ENCODE results near the gene TSPAN7.

GRCh38 chrX:38606821-38607220 lies 45.5 kb downstream of the TSPAN7 start:
- TF ChIP-seq CTCF (IDR thresholded peaks at IDR 0.05): no peak
- no peak for TF ChIP-seq POLR2A (IDR thresholded peaks at IDR 0.05)
